Astrocyte (in vitro differentiated cells and primary cell): ENCODE data around the gene TAS1R1.

Experiments used
- EZH2 ChIP-seq: IDR thresholded peaks from 2 replicates; pipeline ENCODE4 v1.6.1; 2012; ENCODE audit warnings: mild to moderate bottlenecking, low read length, inconsistent platforms; ENCODE audit not compliant: insufficient read depth
- TF ChIP-seq, protein P1 (sequence below): IDR thresholded peaks from 2 replicates; pipeline ENCODE4 v1.5.1; 2011; ENCODE audit warnings: low read depth, mild to moderate bottlenecking, inconsistent platforms, low read length, moderate library complexity; ENCODE audit not compliant: insufficient read depth

- TF ChIP-seq, protein P1, sequence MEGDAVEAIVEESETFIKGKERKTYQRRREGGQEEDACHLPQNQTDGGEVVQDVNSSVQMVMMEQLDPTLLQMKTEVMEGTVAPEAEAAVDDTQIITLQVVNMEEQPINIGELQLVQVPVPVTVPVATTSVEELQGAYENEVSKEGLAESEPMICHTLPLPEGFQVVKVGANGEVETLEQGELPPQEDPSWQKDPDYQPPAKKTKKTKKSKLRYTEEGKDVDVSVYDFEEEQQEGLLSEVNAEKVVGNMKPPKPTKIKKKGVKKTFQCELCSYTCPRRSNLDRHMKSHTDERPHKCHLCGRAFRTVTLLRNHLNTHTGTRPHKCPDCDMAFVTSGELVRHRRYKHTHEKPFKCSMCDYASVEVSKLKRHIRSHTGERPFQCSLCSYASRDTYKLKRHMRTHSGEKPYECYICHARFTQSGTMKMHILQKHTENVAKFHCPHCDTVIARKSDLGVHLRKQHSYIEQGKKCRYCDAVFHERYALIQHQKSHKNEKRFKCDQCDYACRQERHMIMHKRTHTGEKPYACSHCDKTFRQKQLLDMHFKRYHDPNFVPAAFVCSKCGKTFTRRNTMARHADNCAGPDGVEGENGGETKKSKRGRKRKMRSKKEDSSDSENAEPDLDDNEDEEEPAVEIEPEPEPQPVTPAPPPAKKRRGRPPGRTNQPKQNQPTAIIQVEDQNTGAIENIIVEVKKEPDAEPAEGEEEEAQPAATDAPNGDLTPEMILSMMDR: no peak
- no peak for TF ChIP-seq EZH2
Observed at GRCh38 chr1:6545276-6546112, 9.6 kb upstream of the TAS1R1 start.
